GM18507 (cell line): Measurements from ENCODE around the gene MARCKS.
A peak's percentile ranks its signal among the peaks of the same experiment; 100 is the strongest.

Source experiments
- DNase-seq: peaks from one replicate; pipeline ENCODE4 v3.0.0; 2011; ENCODE audit warnings: low read depth; ENCODE audit not compliant: insufficient read length; ENCODE audit errors: extremely low spot score
- FAIRE-seq: peaks from 2 replicates; lab custom pipeline; 2011; peaks lifted over from hg19 to GRCh38; lab: Jason Lieb, UNC

The MARCKS gene

DNA sequence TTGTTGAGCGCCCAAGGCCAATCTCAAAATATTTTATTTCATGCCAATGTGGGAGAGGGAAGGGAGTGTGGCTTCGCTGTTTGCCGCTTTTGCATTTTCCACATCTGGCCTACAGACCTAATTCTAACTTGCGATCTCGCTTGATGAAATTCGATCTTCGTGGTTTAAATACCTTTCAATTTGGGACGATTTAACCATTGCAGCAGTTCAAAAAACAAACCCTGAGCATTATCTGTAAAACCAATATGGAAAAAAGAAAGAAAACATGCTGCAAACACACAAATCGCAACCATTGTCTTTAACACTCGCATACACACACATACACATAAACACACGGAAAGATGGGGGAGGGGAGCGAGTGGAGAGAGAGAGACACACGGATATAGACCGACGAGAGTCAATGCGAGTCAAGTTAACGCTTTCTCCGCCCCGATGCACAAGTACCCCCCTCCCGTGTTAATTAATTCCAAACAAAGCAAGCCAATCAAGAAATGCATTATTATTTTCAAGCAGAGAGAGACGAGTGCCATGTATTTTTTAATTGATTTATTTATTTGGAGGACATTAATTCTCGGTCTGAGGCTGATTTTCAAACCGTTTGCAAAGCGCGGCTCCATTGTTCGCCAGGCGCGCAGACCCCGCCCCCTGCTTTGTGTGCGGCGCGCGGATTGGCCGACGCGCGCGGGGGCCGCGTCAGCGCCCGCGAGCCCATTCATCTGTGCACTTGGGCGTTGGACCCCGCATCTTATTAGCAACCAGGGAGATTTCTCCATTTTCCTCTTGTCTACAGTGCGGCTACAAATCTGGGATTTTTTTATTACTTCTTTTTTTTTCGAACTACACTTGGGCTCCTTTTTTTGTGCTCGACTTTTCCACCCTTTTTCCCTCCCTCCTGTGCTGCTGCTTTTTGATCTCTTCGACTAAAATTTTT lies at the start of gene MARCKS:
Gene MARCKS, plus strand, starts transcription at position 721 of the 931 bp plus-strand sequence. CDS start 401 bp downstream, outside the sequence.
- peak; percentile 78 for FAIRE-seq
- no peak for DNase-seq

DNA sequence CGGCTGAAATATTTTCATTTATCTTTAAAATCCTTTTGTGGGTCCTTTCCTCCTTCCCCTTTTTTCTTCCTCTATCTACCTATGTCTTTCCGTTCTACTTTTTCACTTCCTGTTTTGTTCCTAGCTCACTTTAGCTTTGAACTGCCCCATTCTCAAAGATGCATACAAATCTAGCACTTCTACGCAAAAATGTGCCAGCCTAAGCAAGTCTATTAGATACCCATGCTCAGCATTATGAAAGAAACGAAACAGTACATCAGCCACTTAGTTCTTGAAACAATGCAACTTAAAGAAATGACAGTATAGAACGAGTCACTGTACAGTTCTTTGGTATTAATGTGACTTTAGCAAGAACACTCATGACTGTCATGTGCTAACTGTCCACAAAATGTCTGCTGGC lies 47.3 kb upstream of the MARCKS start:
- peak; percentile 85 for FAIRE-seq

DNA sequence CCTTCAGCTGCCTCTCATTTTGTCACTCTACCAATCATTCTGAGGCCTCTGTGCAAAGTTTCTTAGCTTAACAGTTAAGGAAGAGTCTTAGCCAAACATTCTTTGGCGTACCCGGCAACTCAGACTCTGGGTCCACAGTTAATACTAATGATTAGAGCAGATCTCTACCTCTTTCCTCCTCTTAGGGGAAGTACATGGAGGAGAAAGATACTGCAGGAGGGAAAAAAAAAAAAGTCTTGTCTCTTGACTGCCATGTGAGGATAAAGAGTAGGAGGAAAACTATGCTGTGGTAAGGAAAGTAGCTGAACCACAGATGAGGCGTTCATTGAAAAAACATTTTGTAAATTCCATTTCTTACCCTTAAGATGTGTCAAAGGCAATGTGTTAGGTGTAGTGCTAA lies 44.0 kb upstream of the MARCKS start:
- FAIRE-seq (no peak), DNase-seq (no peak)

More for the DNA sequence above, 47.3 kb upstream of the MARCKS start:
- DNase-seq: no peak

DNA sequence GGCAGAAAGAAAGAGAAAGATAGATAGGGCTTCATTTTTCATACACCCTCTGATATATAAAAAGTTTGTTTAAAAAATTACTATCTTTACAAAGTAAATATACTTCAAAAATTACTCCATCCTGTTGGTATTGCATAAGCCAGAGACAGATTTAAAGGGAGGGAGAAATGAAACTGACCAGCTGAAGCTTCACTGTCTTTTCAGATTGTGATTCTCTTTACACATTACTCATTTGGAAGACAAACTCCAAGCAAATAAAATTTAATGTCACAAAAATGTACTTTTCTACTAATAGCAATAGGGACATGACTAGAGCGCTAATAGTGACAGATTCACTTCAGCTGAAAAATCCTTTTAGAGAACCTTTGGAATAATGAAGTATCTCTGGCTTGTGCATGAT lies 38.6 kb upstream of the MARCKS start:
- no peak for DNase-seq
- no peak for FAIRE-seq

- DNase-seq (no peak), FAIRE-seq (no peak)
Observed at GRCh38 chr6:113819169-113819830, 37.8 kb upstream of the MARCKS start.

DNA sequence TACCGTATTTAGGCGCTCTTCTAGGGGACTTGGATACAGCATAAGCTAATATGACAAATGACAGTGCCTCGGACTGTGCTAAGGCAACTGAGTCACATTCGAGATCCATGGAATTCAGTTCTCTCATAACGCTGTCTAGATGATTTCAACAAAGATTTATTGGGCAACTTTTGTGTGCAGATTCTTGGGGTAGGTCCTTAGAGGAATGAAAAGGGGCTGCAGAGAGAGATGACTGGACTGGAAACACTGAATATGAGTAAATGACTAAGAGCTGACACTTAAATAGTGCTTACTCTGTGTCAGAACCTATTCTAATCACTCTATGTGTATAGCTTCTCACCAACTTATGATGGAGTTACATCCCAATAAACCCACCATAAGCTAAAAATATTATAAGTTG lies 36.4 kb upstream of the MARCKS start:
- FAIRE-seq: no peak

GRCh38 chr6:113821445-113821844 lies 35.7 kb upstream of the MARCKS start:
- no peak for DNase-seq
- FAIRE-seq: no peak

More for the DNA sequence above, 36.4 kb upstream of the MARCKS start:
- no peak for DNase-seq

DNA sequence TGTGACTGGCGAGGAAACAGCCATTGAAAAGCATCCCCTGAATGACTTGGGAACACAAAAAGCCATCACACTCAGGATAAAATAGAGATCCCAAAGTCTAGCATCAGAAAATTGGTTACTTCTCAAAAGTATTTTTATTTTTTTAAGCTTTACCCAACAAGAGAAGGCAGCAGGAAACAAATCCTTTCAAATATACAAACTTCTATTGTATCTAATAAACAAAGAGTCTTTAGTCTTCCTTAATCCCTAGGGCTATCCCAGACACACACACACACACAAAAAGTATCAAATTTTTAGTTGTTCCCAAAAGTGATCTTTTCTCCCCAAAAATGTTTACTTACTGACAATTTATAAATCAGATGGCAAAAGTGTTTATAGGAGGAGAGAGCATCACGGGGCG lies 33.2 kb upstream of the MARCKS start:
- FAIRE-seq: no peak

DNA sequence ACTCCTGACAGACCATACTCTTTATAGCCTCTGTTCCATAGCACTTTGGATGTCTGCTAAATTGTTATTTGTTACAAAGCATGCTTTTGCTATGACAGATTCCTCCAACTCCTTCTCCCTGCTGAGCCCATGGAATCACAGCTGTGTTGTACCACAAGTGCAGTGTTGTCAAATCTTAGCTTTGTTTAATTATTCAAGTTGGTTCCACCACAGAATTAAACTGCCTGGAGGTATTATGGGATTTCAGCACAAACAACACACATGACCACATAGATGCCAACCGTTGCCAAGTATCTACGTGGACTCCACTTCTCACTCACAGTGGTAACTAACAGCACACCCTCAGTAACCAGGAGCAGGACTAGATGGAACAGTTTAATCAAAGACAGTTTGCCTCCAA lies 32.7 kb upstream of the MARCKS start:
- FAIRE-seq (no peak), DNase-seq (no peak)

More for the DNA sequence above, 33.2 kb upstream of the MARCKS start:
- no peak for DNase-seq

DNA sequence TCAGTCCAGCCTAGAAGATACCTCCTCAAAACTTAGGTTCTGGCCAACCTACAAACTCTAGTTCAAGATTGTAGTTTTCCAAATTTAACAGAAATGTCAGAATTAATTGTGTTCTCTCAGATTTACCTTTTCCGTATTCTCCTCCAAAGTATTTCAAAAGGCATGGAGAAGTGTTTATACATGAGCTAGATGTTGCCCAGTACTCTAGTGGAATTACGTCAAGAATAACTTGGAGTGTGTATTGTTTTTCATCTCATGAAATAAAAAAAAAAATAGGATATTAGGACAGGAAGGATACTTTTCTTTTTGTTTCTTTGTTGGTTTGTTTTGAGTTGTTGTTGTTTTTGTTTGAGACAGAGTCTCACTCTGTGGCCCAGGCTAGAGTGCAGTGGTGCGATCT lies 32.3 kb upstream of the MARCKS start:
- DNase-seq (no peak), FAIRE-seq (no peak)

DNA sequence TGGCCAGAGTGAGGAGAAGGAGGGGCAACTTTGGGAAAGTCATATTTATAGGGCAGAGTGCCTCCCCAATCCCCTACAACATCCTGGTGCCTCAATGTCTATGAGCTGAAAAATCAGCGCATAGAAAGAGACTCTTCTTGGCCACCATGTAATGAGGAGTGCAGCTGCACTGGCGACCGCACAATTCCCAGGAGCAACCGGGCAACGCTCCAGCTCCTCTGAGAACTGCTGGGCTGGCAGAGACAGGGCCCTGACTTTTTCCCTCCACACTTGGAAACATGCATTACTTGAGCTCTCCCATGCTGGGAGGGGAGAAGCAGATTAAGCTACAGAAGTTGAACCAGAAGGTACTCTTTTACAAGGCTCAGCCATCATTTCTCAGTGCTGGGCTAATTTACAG lies 31.4 kb upstream of the MARCKS start:
- DNase-seq: no peak
- no peak for FAIRE-seq

GRCh38 chr6:113828984-113829695 lies 28.0 kb upstream of the MARCKS start:
- DNase-seq: no peak
- FAIRE-seq: peak; percentile 29

DNA sequence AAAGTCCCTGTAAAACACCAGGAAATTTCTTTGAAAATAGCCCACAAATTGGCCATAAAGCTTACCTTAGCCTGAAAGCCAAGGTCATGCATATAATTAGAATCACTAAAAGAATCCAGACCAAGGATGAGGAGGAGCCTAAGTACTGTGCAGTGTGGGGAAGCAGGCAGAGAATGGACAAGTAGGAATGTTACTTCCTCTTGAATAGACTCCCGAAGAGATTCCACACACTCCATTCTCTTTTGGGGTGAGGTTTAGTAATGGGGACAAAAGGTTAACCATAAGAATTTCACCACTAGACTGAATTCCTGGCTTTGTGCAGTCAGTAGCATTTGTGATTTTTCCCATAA lies 27.5 kb upstream of the MARCKS start:
- DNase-seq: no peak
- FAIRE-seq: no peak

GRCh38 chr6:113830140-113830539 lies 27.0 kb upstream of the MARCKS start:
- FAIRE-seq (no peak), DNase-seq (no peak)

DNA sequence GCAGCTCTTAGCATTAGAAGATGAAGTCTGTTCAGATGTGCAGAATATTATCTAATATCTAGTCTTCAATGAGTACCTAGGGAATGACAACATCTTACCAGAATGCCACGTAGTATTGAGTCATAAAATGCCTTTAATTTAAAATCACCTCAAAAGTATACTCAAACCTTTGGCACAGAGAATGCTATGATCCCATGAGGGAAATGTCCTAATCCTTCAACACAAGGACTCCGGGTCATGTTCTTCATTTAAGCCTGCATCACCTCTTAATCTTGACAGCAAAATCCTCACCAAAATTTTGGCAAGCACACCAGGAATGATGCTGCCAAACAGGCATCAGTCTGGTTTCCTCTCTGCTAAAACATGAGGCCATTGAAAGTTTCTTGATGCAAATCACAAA lies 23.6 kb upstream of the MARCKS start:
- DNase-seq (no peak), FAIRE-seq (no peak)

GRCh38 chr6:113837170-113837569 lies 20.0 kb upstream of the MARCKS start:
- FAIRE-seq (no peak), DNase-seq (no peak)

DNA sequence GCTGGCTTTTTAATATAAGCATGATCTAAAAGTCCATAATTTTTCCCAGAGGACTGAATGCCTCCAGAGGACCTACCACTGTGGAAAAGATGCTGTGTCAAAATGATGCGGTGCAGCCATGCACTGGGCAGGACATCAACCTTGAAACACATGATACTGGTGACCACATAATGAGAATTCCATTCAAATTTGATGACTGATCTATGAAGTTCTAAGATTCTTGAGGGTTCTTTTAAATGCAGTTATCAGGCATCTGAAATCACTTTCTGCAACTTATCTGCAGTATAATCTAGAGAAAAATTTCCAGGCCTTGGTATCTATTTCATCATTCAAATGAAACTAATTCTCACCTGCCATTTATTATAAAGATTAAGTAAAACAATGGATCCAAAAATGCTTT lies 15.0 kb upstream of the MARCKS start:
- DNase-seq (no peak), FAIRE-seq (no peak)

DNA sequence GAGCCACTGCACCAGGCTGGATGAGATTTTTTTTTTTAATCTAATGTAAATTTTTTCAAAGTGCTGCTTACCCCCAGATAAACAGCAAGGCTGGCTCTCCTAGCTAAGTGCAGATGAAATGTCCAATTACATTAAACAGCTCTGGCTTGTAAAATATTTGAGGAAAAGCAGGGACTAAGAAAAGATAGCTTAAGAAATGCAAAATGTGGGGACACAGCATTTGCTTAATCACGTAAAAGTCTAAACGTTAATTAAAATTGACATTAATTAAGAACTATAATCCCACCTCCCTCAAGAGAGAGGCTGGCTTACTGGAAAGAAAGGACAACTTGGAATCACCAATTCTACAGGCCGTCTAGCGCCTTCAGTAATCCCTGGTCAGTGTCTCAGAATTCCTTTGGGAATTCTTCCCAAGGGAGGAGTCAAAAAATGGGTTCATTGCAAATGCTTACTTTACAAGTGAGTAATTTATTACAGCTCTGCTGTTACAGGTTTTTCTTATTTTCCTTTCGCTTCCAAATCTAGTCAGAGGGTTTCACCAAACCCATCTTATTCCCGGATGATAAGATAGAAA lies 13.6 kb upstream of the MARCKS start:
- FAIRE-seq (no peak), DNase-seq (no peak)

DNA sequence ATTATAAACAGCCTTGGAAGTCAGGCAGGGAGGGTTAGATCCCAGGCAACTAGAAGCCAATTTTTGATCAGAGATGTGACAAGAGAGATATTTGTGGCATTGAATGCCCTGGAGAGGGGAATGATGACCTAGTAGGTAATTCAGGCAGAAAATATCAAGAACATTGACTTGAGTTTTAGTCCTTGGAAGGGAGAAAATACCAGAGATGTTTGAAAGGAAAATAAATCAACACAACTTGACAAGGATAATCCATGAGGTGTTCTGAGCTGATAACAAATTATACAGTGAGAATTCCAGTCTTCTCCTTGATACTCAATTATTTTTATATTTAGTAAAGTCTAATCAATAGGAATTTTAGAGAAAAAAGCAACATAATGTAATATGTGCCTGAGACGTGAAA lies 10.6 kb upstream of the MARCKS start:
- FAIRE-seq: no peak
- no peak for DNase-seq

DNA sequence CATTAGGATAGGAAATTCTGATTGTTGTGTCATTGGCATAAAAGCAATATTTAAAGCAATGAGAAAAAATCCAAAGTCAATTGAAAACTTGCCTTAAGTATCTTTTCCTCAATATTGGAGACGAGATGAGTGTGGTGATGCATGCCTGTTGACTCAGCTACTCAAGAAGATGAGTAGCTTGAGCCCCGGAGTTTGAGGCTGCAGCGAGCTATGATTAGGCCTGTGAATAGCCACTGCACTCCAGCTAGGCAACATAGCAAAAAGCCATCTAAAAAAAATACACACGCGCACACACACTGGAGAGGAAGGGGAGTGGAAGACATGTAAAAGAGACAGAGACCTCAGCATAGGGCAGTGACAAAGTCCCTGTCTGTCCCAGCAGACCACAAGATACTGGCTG lies 9.7 kb upstream of the MARCKS start:
- DNase-seq (no peak), FAIRE-seq (no peak)
